HG03066 (cell line): Measurements from ENCODE around the gene MRPL41.
"Not testable (repeated sequence)": the region's sequence is repeated elsewhere in the genome, so short reads cannot be mapped to it uniquely, and the experiment has no call there.

Experiments used
- ATAC-seq: cut with Tn5 transposase; IDR thresholded peaks from one replicate; pipeline ENCODE4 v1.9.1; 2021; ENCODE audit warnings: low read depth; ENCODE audit not compliant: unreplicated experiment

MRPL41 gene

GRCh38 chr9:137521405-137521985 is 30.2 kb upstream of the MRPL41 start:
- ATAC-seq: no peak

DNA sequence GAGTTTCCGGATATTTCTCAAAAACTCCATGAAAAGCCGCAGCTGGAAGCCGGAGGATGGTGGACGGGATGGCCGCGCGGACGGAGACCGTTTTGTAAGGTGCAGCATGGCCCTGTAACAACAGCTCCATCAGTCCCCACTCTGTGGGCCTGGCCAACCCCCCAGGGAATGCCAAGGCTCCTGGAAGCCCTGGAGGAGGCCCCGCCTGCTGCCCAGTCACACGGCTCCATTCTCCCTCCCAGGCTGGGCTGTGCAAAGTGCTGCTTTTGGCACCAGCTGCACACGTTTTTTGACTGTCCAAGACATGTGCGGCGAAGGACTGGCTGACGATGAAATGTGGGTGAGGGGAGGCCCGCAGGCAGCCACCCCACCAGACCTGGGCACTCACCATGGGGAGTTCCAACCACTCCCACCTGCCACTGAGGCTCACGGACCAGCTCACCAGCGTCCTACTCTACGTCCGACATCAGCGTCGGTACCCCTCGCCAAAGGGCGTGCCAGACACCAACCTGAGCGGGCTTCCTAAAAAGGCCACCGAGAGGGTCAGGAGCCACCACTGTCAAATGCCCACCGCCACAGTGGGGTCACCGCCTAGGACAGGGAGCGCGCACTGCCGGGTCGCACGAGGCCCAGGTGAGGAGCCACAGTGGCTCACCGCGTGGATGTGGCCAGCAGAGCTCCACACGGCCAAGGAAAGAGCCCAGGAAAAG is 28.8 kb upstream of the MRPL41 start:
- no peak for ATAC-seq

DNA sequence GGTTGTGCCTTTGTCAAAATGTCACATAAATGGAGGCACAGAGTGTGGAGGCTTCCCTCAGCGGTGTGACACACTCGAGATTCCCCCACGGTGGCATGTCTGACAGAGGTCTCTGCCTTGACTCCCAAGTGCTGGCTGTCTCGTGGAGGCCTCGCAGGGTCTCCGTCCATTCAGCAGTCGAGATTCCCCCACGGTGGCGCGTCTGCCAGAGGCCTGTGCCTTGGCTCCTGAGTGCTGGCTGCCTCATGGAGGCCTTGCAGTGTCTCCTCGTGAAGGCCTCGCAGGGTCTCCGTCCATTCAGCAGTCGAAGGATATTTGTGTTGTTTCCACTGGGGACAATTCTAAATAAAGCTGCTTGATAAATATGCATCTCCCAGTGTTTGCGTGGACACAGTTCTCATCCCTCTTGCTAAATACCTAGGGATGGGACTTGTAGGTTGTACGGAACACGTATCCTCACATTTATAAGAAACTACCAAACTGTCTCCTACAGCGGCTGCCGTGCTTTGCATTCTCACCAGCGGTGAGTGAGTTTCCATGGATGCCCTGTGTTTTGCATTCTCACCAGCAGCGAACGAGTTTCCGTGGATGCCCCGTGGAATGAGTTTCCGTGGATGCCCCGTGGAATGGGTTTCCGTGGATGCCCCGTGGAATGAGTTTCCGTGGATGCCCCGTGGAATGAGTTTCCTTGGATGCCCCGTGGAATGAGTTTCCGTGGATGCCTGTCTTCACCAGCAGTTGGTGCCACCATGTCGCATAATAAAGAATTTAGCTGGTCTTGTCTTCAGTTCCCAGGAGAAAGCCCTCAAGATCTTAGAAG is 27.3 kb upstream of the MRPL41 start:
- ATAC-seq: no peak

DNA sequence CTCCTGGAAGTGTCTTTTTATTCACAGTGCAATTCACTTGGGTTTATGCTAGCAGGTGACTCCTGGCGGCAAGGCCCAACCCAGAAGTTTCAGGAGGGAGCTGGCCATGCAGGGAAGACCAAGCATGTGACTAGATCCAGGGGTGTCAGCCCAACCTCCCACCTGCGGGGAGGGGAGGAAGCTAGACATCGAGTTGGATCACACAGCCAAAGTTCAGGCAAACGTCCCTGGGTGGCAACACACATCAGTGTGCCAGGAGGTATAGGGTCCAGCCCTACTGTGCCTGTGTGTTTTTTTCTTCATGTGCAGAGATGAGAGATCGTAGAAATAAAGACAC is 26.7 kb upstream of the MRPL41 start:
- no peak for ATAC-seq

- no peak for ATAC-seq
These were observed 21.3 kb upstream of the MRPL41 start for GRCh38 chr9:137530331-137530730.

DNA sequence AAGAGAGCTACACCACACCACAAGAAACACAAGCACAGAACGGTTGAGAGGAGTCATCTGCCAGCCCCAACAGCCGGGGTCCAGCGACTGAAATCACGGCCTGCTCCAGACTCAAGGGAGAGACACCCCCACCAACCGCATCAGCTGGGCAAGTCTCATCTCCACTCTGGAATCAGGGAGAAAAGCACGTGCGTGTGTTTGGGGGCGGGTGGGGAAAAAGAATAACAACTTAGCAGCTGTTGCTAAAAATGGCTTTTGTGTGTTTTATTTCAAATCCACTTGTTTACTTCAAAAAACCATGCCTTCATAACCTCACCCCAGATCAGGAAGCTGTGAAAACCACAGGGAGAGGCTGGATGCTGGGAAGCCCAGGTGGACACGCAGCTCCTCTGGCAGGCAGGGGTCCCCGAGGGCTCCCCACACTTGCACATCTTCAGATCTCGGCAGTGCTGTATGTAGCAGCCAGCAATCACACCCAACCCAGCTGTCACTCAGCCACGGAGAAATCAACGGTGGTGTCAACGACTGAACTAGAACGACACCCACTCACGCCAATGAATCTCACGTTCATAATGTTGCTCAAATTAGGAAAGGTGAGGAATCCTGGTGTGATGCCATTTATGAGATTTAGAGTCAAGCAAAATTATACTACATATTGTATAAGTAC is 20.4 kb upstream of the MRPL41 start:
- ATAC-seq: no peak

DNA sequence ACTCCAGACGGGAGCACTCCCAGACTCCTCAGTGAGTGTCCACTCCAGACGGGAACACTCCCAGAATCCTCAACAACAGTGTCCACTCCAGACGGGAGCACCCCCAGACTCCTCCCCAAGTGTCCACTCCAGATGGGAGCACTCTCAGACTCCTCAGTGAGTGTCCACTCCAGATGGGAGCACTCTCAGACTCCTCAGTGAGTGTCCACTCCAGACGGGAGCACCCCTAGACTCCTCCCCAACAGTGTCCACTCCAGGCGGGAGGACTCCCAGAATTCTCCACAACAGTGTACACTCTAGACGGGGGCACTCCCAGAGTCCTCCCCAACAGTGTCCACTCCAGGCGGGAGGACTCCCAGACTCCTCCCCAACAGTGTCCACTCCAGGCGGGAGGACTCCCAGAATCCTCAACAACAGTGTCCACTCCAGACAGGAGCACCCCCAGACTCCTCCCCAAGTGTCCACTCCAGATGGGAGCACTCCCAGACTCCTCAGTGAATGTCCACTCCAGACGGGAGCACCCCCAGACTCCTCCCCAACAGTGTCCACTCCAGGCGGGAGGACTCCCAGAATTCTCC is 18.7 kb upstream of the MRPL41 start:
- ATAC-seq: not testable (repeated sequence)

- no peak for ATAC-seq
These were observed 17.2 kb upstream of the MRPL41 start for GRCh38 chr9:137534256-137535119.

DNA sequence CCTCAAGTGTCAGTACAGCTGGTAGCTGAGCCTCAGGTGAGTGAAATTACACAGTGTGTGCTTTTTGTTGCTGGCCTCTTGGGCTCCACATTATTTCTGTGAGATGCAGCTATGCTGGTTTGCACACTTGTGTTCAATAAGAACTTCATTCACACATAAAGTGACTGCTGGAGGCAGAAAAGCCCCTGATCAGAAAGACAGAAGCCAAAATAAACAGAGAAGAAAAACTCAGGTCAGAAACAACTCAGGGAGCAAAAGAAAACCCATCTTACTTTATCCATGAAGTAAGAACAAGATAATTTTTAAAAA is 16.6 kb upstream of the MRPL41 start:
- no peak for ATAC-seq

DNA sequence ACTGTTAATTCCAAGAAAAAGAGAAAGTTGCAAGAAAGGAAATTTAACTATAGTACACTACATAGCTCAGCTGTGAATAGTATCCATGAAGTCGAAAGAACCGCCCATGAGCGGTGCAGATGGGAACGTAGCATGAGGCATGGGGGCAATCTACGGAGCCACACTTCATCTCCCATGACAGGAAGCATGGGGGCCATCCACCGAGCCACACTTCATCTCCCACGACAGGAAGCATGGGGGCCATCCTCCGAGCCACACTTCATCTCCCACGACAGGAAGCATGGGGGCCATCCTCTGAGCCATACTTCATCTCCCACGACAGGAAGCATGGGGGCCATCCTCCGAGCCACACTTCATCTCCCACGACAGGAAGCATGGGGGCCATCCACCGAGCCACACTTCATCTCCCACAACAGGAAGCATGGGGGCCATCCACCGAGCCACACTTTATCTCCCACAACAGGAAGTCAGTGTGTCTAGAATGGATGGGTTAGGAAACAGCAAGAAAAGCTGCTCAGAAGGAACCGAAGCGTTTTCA is 15.0 kb upstream of the MRPL41 start:
- ATAC-seq: not testable (repeated sequence)

GRCh38 chr9:137538058-137538457 is 13.6 kb upstream of the MRPL41 start:
- no peak for ATAC-seq

GRCh38 chr9:137540536-137540935 is 11.1 kb upstream of the MRPL41 start:
- ATAC-seq: no peak

GRCh38 chr9:137542486-137542885 is 9.2 kb upstream of the MRPL41 start:
- ATAC-seq: no peak

- ATAC-seq: no peak
These were observed 8.3 kb upstream of the MRPL41 start for GRCh38 chr9:137543237-137543963.

DNA sequence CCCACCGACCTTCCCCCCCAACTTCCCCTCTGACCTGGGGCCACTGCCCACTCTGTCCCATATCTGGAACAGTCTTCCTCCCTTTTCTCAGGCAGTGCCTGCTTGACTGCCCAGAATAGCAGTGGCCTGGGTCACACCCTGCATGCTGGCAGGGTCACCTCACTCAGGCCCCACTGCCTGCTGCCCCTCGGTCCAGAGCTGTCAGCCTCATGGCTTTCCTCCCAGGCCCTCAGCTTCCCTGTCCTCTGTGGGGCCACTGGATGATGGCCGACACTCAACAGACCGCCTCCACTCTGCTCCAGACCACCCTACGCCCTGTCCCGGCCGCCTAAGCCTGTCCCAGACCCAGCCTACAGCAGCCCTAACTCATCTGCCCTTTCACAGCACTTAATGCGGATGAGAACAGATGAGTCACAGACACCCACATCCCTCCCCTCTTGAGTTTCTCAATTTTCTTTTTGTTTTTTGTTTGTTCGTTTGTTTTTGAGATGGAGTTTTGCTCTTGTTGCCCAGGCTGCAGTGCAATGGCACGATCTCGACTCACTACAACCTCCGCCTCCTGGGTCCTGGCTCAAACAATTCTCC is 7.4 kb upstream of the MRPL41 start:
- no peak for ATAC-seq

DNA sequence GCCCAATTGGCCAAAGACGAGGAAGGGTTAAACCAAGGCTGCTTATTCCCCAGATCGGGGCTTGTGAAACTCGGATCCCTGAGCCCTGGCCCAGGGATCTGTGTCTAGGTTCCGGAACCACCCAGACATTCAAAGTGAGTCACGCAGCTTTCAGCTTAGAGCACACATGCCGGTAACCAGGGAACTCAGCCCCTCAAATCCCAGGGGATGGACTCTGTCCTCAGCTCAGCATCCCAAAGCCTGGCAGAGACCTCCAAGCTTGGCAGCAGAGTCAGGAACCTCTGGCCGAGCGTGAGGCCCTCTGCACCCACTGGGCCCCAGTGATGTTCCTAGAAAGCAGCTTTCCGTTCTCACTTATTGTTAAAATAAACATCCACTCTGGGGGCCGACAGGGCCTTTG is 6.6 kb upstream of the MRPL41 start:
- no peak for ATAC-seq

DNA sequence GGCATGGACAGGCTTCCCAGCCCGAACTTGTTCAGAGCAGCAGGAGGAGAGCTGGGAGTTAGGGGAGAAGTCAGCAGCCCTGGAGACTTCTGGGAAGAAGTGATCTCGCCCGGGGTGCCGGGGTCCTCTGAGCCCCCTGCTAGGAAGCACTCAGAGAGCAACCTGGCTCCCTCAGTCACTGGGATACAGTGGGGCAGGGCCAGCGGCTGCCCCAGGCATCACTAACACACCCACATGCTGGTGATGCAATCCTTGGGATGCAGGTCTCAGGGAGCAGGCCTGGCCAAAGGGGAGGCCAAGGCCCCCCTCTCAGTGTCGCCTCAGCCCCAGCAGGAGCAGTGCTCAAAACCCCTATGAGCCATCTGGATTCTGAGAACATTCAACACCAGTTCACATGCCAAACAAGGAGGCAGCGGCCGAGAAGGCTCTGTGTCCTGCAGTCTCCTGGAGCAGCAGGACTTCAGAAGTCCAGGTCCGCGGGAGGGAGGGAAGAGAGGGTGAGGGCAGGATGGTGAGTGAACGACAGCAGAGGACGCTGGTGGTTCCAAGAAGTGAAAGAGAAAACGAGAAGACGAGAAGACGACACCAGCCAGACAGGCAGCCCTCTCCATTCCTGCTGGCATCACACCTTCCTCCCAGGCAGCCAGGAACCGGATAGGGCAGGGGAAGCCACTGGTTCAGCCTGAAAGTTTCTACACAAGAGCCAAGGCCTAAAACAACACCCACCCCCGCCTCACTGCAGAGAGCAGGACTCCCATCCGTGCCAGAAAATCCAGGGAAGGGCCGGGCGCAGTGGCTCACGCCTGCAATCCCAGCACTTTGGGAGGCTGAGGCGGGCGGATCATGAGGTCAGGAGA is 3.8 kb upstream of the MRPL41 start:
- no peak for ATAC-seq

- no peak for ATAC-seq
These were observed 1.5 kb upstream of the MRPL41 start, which contains the start of gene PNPLA7 for GRCh38 chr9:137550231-137550621. Gene PNPLA7 (minus strand): TSS chr9:137550402. CDS start chr9:137550197, 205 bp downstream.
